Smooth muscle cell (in vitro differentiated cells): Measurements from ENCODE around the gene CFAP74. TPM values are rescaled to one million over a fixed set of nuclear protein-coding genes. Genes with fewer than 3 reads are reported as not detected.
A peak's percentile ranks its signal among the peaks of the same experiment; 100 is the strongest.

Experiments
- DNase-seq: peaks from one replicate; lab custom pipeline; 2025; ENCODE audit not compliant: unreplicated experiment; lab: John Stamatoyannopoulos, UW
- H2AFZ ChIP-seq: fragments of 200-600 bp; sonication (generic); 2 replicates; pipeline ENCODE4 v1.6.0; 2016; ENCODE audit warnings: antibody characterized with exemption, low read depth, mild to moderate bottlenecking
- H3F3A ChIP-seq: fragments of 200-600 bp; sonication (generic); 2 replicates; pipeline ENCODE4 v1.6.0; 2017; ENCODE audit warnings: antibody characterized with exemption, low read depth
- H3K27ac ChIP-seq: fragments of 200-600 bp; sonication (generic); 2 replicates; pipeline ENCODE4 v1.5.1; 2016; ENCODE audit warnings: low read depth, mild to moderate bottlenecking
- H3K27me3 ChIP-seq: fragments of 200-600 bp; sonication (generic); 2 replicates; pipeline ENCODE4 v1.6.1; 2016; ENCODE audit warnings: low read depth, mild to moderate bottlenecking
- H3K36me3 ChIP-seq: fragments of 200-600 bp; sonication (generic); 2 replicates; pipeline ENCODE4 v1.5.1; 2016; ENCODE audit warnings: low read depth
- H3K4me1 ChIP-seq: fragments of 200-600 bp; sonication (generic); 2 replicates; pipeline ENCODE4 v1.5.1; 2016; ENCODE audit warnings: low read depth
- H3K4me2 ChIP-seq: fragments of 200-600 bp; sonication (generic); 2 replicates; pipeline ENCODE4 v1.6.0; 2016; ENCODE audit warnings: mild to moderate bottlenecking
- H3K4me3 ChIP-seq: fragments of 200-600 bp; sonication (generic); 2 replicates; pipeline ENCODE4 v1.5.1; 2016; ENCODE audit warnings: mild to moderate bottlenecking
- H3K79me2 ChIP-seq: fragments of 200-600 bp; sonication (generic); 2 replicates; pipeline ENCODE4 v1.6.0; 2016; ENCODE audit warnings: low read depth, mild to moderate bottlenecking
- H3K9ac ChIP-seq: fragments of 200-600 bp; sonication (generic); 2 replicates; pipeline ENCODE4 v1.6.0; 2016; ENCODE audit warnings: low read depth
- H3K9me3 ChIP-seq: fragments of 200-600 bp; sonication (generic); replicated peaks from 2 replicates; pipeline ENCODE4 v1.5.1; 2016; ENCODE audit warnings: low read depth
- H4K20me1 ChIP-seq: fragments of 200-600 bp; sonication (generic); 2 replicates; pipeline ENCODE4 v1.6.0; 2016; ENCODE audit warnings: low read depth
- CTCF ChIP-seq: fragments of 200-600 bp; sonication (generic); IDR thresholded peaks from 2 replicates; pipeline ENCODE4 v1.5.1; 2017; ENCODE audit warnings: borderline replicate concordance, mild to moderate bottlenecking, antibody characterized with exemption; ENCODE audit not compliant: insufficient read depth, poor library complexity, severe bottlenecking
- WGBS: methylation state at CpG from one replicate; pipeline ENCODE4 v1.1.7; 2016; ENCODE audit warnings: low lambda C conversion rate; 5-methylcytosine and 5-hydroxymethylcytosine counted together
- polyA plus RNA-seq: library from polyadenylated mRNA; unstranded; fragments of >200 nt; fragmentation: Nextera tagmentation; extraction: Ambion mirVana; gene quantifications from 2 replicates; pipeline ENCODE4 v1.2.1, GENCODE V29; 2016
- total RNA-seq: library from RNA; depleted of rRNA; stranded (reverse); fragments of >200 nt; gene quantifications from 2 replicates; pipeline ENCODE4 v1.2.3, GENCODE V29; 2014

The CFAP74 gene
- total and polyA plus RNA-seq, 2 experiments from 2014 or later, result not detected

GRCh38 chr1:1892763-1893120 lies 110.8 kb downstream of the CFAP74 start:
- no peak overlapping the region for H3K4me2 ChIP-seq
- H3K36me3 ChIP-seq, result no peaks in the 10 kb centered on the region
- no peak for TF ChIP-seq CTCF
- no peak for DNase-seq
- peaks cover 27% of the 10 kb centered on the region for H3K4me1 ChIP-seq
- peaks cover 28% of the 10 kb centered on the region for H3K79me2 ChIP-seq
- H3K4me3 ChIP-seq, result no peak overlapping the region
- no peak overlapping the region for H2AFZ ChIP-seq
- WGBS, result 94% methylated on average over 7 of the region's 7 CpGs
- no peak overlapping the region for H3K9ac ChIP-seq
- H3K9me3 ChIP-seq, result no peaks in the 10 kb centered on the region
- H4K20me1 ChIP-seq, result peaks cover 24% of the 10 kb centered on the region
- no peak overlapping the region for H3K27ac ChIP-seq
- H3F3A ChIP-seq, result no peaks in the 10 kb centered on the region
- no peaks in the 10 kb centered on the region for H3K27me3 ChIP-seq

- Histone ChIP-seq H3K4me2 (peak overlapping the region; percentile 94), H3K9ac (no peak overlapping the region), H3K79me2 (peaks cover 33% of the 10 kb centered on the region), H3K9me3 (no peaks in the 10 kb centered on the region), H3F3A (no peaks in the 10 kb centered on the region), H3K27me3 (no peaks in the 10 kb centered on the region), H3K27ac (peak overlapping the region; percentile 73), H3K36me3 (no peaks in the 10 kb centered on the region), H4K20me1 (peaks cover 29% of the 10 kb centered on the region), H3K4me1 (peaks cover 33% of the 10 kb centered on the region), H2AFZ (no peak overlapping the region), H3K4me3 (peak overlapping the region; percentile 84)
- TF ChIP-seq CTCF, result no peak
- DNase-seq, result no peak
- 89% methylated on average over 21 of the region's 21 CpGs for WGBS
Observed at GRCh38 chr1:1892079-1892762, 111.4 kb downstream of the CFAP74 start.

GRCh38 chr1:1891349-1892078 lies 112.1 kb downstream of the CFAP74 start:
- H3K27ac ChIP-seq, result peak overlapping the region; percentile 73
- H4K20me1 ChIP-seq, result peaks cover 36% of the 10 kb centered on the region
- peak; percentile 89 for DNase-seq
- 7% methylated on average over 20 of the region's 59 CpGs for WGBS
- H2AFZ ChIP-seq, result peak overlapping the region; percentile 72
- no peaks in the 10 kb centered on the region for H3K27me3 ChIP-seq
- peaks cover 33% of the 10 kb centered on the region for H3K4me1 ChIP-seq
- TF ChIP-seq CTCF, result no peak
- H3K9me3 ChIP-seq, result no peaks in the 10 kb centered on the region
- peaks cover 41% of the 10 kb centered on the region for H3K79me2 ChIP-seq
- no peaks in the 10 kb centered on the region for H3K36me3 ChIP-seq
- H3F3A ChIP-seq, result no peaks in the 10 kb centered on the region
- H3K9ac ChIP-seq, result peak overlapping the region; percentile 87
- peak overlapping the region; percentile 84 for H3K4me3 ChIP-seq
- H3K4me2 ChIP-seq, result peak overlapping the region; percentile 94
